ENCODE data around the gene OR11H6. TPM values are rescaled to one million over a fixed set of nuclear protein-coding genes. Genes with fewer than 3 reads are reported as not detected.

Gene OR11H6
- polyA plus RNA-seq, 1 donor (not counting 4 experiments of a cell fraction or from before 2014, with no cell fraction given), result not detected

- H3K4me1 ChIP-seq (ENCODE audit: control insufficient read depth, extremely low read depth, insufficient read depth, low read length), result no peaks in the 10 kb centered on the region
- H3K27me3 ChIP-seq (ENCODE audit: control insufficient read depth, extremely low read depth, insufficient read depth, low read length), result no peaks in the 10 kb centered on the region
- H3K9me1 ChIP-seq (ENCODE audit: control insufficient read depth, extremely low read depth, insufficient read depth, low read length), result no peaks in the 10 kb centered on the region
- H3K4me3 ChIP-seq (ENCODE audit: control insufficient read depth in 2 of 3, extremely low read depth in 1 of 3, insufficient read depth in 2 of 3, low read depth in 1 of 3, low read length in 3 of 3), result no peak within 1 kb of the TSS
- H3K79me2 ChIP-seq (ENCODE audit: control insufficient read depth, insufficient read depth, low read length), result no peaks in the 10 kb centered on the region
- no peaks in the 10 kb centered on the region for H3K36me3 ChIP-seq (ENCODE audit: control insufficient read depth in 2 of 2, extremely low read depth in 1 of 2, insufficient read depth in 2 of 2, low read length in 2 of 2)
- H3K4me2 ChIP-seq (ENCODE audit: control insufficient read depth, extremely low read depth, insufficient read depth, low read depth, low read length), result no peak within 1 kb of the TSS
- no peak within 1 kb of the TSS for H3K27ac ChIP-seq (ENCODE audit: control insufficient read depth, insufficient read depth, low read length)
- no peak for TF ChIP-seq CTCF (optimal IDR thresholded peaks at IDR 0.05 in 1 of 3, IDR thresholded peaks at IDR 0.05 in 1 of 3, conservative IDR thresholded peaks at IDR 0.05 in 1 of 3; ENCODE audit: extremely low read depth in 1 of 3, insufficient read depth in 2 of 3, low read length in 3 of 3)
- TF ChIP-seq EZH2 (IDR thresholded peaks at IDR 0.05; ENCODE audit: low read length), result no peak
- DNase-seq (ENCODE audit: low read depth, low spot score) (no peak), FAIRE-seq (no peak)
- H3K9ac ChIP-seq (ENCODE audit: control insufficient read depth, extremely low read depth, insufficient read depth, low read length), result no peak within 1 kb of the TSS
- H3K9me3 ChIP-seq (ENCODE audit: control insufficient read depth, low read depth, low read length), result no peaks in the 10 kb centered on the region
- H2AFZ ChIP-seq (ENCODE audit: control insufficient read depth, low read length), result no peak within 1 kb of the TSS
- dilution Hi-C loops (cut with MboI; ENCODE audit: extremely low pct_ligation_motif_present, low sequenced_read_pairs), result no loop called here
- H4K20me1 ChIP-seq (ENCODE audit: control insufficient read depth, extremely low read depth, insufficient read depth, low read length), result no peaks in the 10 kb centered on the region
These were observed 32.9 kb upstream of the OR11H6 start, which contains the start of gene OR11G2 for GRCh38 chr14:20190596-20190995. TSS of gene OR11G2 (plus strand) at chr14:20190896. CDS start at chr14:20197438, 6,542 bp downstream.

GRCh38 chr14:20191396-20191795 is 32.1 kb upstream of the OR11H6 start:
- H3K9ac ChIP-seq (ENCODE audit: control insufficient read depth, extremely low read depth, insufficient read depth, low read length), result no peak overlapping the region
- no peaks in the 10 kb centered on the region for H3K27me3 ChIP-seq (ENCODE audit: control insufficient read depth, extremely low read depth, insufficient read depth, low read length)
- dilution Hi-C loops (cut with MboI; ENCODE audit: extremely low pct_ligation_motif_present, low sequenced_read_pairs), result no loop called here
- H2AFZ ChIP-seq (ENCODE audit: control insufficient read depth, low read length), result no peak overlapping the region
- H3K9me1 ChIP-seq (ENCODE audit: control insufficient read depth, extremely low read depth, insufficient read depth, low read length), result no peaks in the 10 kb centered on the region
- no peak overlapping the region for H3K27ac ChIP-seq (ENCODE audit: control insufficient read depth, insufficient read depth, low read length)
- DNase-seq (ENCODE audit: low read depth, low spot score) (no peak), FAIRE-seq (no peak)
- no peak overlapping the region for H3K4me2 ChIP-seq (ENCODE audit: control insufficient read depth, extremely low read depth, insufficient read depth, low read depth, low read length)
- no peaks in the 10 kb centered on the region for H4K20me1 ChIP-seq (ENCODE audit: control insufficient read depth, extremely low read depth, insufficient read depth, low read length)
- TF ChIP-seq CTCF (optimal IDR thresholded peaks at IDR 0.05 in 1 of 3, IDR thresholded peaks at IDR 0.05 in 1 of 3, conservative IDR thresholded peaks at IDR 0.05 in 1 of 3; ENCODE audit: extremely low read depth in 1 of 3, insufficient read depth in 2 of 3, low read length in 3 of 3) (no peak), EZH2 (IDR thresholded peaks at IDR 0.05; ENCODE audit: low read length) (no peak)
- no peaks in the 10 kb centered on the region for H3K9me3 ChIP-seq (ENCODE audit: control insufficient read depth, low read depth, low read length)
- no peak overlapping the region for H3K4me3 ChIP-seq (ENCODE audit: control insufficient read depth in 2 of 3, extremely low read depth in 1 of 3, insufficient read depth in 2 of 3, low read depth in 1 of 3, low read length in 3 of 3)
- H3K79me2 ChIP-seq (ENCODE audit: control insufficient read depth, insufficient read depth, low read length), result no peaks in the 10 kb centered on the region
- no peaks in the 10 kb centered on the region for H3K36me3 ChIP-seq (ENCODE audit: control insufficient read depth in 2 of 2, extremely low read depth in 1 of 2, insufficient read depth in 2 of 2, low read length in 2 of 2)
- no peaks in the 10 kb centered on the region for H3K4me1 ChIP-seq (ENCODE audit: control insufficient read depth, extremely low read depth, insufficient read depth, low read length)
